ENCODE measurements around the gene LTBP1.
"Not testable (repeated sequence)": the region's sequence is repeated elsewhere in the genome, so short reads cannot be mapped to it uniquely, and the experiment has no call there.

The LTBP1 gene

DNA sequence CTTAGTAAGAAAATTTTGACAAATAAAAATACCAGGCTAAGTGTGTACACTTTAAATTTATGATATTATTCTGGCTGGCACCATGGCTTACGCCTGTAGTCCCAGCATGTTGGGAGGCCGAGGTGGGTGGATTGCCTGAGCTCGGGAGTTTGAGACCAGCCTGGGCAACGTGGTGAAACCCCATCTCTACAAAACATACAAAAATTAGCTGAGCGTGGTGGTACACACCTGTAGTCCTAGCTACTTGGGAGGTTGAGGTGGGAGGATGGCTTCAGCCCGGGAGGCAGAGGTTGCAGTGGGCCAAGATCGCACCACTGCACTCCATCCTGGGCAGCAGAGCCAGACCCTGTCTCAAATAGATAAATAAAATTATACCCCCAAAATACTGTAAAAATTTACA lies 421.8 kb downstream of the LTBP1 start:
- not testable (repeated sequence) for DNase-seq (ENCODE audit: extremely low read depth in 1 of 2, low read depth in 1 of 2)

- no peak for DNase-seq (ENCODE audit: extremely low read depth in 1 of 2, low read depth in 1 of 2)
These were observed 422.4 kb downstream of the LTBP1 start for GRCh38 chr2:33369191-33369590.

DNA sequence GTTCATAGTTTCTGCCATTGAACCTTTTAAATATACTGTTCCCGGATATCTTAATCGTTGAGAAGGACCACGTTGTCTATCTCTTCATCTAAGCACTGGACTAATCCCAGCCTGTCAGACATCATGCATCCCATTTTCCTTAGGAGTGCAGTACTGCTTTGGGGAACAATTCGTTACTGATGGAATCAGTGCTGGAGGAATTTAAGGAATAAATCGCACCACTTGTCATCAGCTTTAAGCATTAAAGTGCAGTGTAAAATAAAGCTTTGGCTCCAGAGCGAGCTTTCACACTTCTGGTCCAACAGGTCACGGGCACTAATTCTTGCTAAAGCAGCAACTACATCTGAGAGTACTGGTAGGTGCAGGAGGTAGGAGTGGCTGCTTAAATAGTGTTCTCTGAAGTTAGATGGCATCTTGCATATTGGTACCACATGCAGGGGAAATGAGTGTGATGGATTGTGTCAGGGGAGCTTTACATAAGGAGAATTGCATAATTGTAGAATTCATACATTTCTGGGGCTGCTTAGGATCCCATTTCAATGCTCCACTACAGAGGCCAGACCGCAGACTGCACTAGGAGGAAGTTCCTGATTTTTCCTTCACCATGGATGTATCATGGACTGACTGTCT lies 424.0 kb downstream of the LTBP1 start:
- DNase-seq (ENCODE audit: extremely low read depth in 1 of 2, low read depth in 1 of 2): no peak

- DNase-seq (ENCODE audit: extremely low read depth in 1 of 2, low read depth in 1 of 2): no peak
These were observed 424.7 kb downstream of the LTBP1 start for GRCh38 chr2:33371304-33372090.

GRCh38 chr2:33372940-33373553 lies 426.3 kb downstream of the LTBP1 start:
- DNase-seq (ENCODE audit: extremely low read depth in 1 of 2, low read depth in 1 of 2): no peak

DNA sequence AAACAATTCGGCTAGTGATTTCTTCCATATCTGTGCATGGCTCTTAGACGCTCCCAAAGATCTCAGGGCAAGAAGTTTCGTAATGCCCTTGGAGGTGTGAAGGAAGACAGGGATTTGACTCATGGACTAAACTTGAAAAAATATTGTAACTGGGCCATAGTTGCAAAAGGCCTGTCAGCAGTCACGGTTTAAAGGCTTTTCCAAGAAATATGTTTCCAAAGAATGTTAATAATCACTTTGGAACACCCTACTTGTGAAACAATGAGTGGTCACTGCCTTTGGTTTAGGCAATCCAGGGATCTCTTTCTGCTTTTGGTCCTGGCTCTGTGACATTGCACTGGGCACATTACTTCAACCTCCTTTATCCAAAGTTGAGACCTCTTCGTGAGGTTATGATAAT lies 427.2 kb downstream of the LTBP1 start:
- no peak for DNase-seq (ENCODE audit: extremely low read depth in 1 of 2, low read depth in 1 of 2)

GRCh38 chr2:33375054-33375453 lies 428.3 kb downstream of the LTBP1 start:
- DNase-seq (ENCODE audit: extremely low read depth in 1 of 2, low read depth in 1 of 2): no peak

DNA sequence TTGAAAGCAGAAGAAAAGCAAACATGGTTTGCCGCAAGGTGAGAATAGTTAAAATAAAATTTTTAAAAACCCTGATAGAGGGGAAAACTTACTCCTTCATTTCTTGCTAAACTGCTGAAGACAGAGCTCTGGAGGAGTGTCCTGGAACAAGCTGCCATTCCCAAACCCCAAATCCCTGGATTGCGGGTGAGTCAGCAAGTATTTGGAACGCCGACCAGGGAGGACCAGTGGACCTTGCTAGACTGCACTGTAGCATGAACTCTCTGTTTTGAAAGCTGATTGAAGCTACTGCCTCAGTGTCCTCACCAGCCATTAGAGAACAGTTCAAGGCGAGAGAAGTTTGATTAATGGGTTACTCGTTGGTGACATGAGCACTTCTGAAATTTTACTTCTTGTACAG lies 430.3 kb downstream of the LTBP1 start:
- DNase-seq (ENCODE audit: extremely low read depth in 1 of 2, low read depth in 1 of 2): no peak

GRCh38 chr2:33378556-33379210 lies 431.9 kb downstream of the LTBP1 start:
- DNase-seq (ENCODE audit: extremely low read depth in 1 of 2, low read depth in 1 of 2): no peak

DNA sequence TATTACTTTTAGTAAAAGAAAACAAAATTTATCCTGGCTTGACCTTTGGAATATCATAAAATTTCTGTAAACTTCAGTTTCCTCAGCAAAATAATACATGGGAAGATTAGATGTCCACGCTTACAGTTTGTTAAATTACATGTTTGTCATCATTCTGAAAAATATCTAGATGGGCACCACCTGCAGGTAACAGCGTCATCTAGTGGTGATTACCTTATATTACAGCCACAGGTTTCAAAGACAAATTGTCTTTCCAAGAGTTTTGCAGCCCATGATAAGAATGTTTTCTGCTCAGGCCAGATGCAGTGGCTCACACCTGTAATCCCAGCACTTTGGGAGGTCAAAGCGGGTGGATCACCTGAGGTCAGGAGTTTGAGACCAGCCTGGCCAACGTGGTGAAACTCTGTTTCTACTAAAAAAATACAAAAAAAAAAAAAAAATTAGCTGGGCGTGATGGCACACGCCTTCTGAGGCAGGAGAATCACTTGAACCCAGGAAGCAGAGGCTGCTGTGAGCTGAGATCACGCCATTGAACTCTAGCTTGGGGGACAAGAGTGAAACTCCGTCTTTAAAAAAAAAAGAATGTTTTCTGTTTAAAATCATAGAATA lies 433.4 kb downstream of the LTBP1 start:
- no peak for DNase-seq (ENCODE audit: extremely low read depth in 1 of 2, low read depth in 1 of 2)

DNA sequence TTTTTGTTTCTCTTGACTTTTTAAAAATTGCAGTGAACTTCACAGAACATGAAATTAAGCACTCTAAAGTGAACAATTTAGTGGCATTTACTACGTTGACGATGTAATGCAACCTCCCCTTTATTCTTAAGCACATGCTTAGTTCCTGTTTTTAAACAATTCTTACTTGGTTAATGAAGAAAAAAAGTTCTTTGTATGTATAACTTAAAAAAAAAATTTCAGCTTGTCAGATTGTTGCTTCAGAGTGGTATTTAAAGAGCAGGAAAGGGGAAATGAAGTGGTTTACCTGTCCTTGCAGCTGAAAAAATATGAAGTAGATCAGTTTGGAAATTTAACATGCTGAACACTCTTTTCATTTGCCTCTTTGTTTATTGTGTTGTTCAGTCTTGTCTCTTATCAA lies 434.0 kb downstream of the LTBP1 start:
- DNase-seq (ENCODE audit: extremely low read depth in 1 of 2, low read depth in 1 of 2): no peak

DNA sequence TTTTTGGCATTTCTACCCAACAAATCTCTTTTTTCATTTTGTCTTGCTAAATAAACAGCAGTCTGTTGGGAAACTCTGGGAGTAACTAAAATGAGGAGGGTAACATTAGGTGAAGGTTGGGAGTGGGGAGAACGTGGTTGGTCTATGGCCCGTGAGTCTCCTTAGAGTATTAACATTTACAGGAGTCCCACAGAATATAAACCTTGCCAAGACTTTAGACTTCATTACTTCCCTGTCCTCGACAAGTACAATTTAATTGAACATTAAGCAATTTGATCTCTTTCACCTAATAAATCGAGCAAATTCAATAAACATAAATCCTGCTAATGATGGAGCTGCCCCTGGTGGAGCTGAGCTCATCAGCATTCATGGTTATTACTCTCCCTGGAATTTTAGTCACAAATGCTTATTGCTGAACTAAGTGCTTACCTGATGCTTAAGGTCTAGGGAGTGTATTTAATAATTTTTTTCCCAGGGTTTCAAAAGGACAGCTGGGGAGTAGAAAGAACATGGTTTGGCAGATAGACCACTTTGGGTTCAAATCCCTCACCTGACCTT lies 434.6 kb downstream of the LTBP1 start:
- DNase-seq (ENCODE audit: extremely low read depth in 1 of 2, low read depth in 1 of 2): no peak

DNA sequence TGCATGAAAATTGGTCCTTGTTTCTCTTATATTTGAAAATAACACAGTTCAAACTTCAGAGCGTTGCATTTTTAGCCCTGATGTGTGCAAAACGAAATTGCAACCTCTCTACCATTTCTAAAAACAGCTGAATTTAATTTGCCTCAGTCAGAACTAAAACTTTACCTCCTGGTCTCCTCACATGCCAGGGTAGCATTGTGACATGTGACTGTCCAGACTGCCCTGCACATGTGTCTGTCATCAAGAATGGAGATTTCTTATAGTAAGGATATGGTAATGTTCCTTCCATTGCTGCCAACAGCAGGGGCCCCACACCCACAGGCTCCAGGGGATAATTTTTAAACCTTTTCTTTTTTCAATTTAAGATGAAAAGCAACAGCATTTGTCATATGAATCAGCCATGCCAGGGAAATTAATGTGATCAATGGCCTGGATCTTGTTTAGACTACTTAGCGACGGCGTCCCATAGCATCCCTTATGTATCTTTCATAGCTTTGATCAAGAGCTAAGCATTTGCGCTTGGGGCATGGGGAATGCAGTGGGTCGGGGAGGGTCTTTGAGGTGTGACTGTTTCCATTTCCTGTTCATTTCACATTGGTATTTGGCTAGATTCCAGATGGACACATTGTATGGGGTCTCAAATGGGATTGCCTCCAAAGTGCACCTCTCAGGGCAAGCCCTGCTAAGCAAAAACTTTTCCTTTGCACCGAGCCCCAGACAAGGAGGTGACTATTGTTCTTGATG lies 437.3 kb downstream of the LTBP1 start:
- DNase-seq (ENCODE audit: extremely low read depth in 1 of 2, low read depth in 1 of 2): no peak

DNA sequence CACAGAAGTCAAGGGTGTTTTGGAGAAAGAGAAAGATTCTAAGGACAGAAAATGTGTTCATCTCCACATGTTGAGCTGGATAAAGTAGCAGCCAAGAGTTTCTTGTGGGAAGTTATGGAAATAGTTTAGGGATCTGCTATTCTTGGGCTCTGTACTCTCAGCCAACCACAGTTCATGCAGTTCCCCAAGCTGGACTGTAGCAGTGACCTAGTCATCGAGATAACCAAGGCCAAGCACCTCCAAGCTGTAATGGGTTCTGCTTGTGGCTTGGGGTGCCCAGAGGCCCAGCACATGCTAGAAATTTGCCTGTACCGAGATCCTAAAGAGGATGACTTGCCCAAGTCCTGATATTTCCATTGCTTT lies 437.8 kb downstream of the LTBP1 start:
- DNase-seq (ENCODE audit: extremely low read depth in 1 of 2, low read depth in 1 of 2): no peak

DNA sequence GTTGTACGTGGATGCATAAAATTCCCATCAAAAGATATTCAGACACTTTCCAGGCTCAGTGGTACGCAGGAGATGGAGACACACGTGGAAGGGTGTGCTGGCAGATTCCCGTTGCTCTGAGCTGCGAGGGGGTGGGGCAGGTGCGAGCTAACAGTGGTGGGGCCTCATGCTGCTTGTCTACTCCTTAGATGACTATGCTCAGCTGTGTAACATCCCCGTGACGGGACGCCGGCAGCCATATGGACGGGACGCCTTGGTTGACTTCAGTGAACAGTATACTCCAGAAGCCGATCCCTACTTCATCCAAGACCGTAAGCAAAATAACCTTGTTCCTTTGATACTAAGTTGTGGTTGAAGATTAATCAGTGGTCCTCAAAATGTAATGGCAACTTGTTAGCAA lies 442.2 kb downstream of the LTBP1 start:
- DNase-seq (ENCODE audit: extremely low read depth in 1 of 2, low read depth in 1 of 2): no peak

DNA sequence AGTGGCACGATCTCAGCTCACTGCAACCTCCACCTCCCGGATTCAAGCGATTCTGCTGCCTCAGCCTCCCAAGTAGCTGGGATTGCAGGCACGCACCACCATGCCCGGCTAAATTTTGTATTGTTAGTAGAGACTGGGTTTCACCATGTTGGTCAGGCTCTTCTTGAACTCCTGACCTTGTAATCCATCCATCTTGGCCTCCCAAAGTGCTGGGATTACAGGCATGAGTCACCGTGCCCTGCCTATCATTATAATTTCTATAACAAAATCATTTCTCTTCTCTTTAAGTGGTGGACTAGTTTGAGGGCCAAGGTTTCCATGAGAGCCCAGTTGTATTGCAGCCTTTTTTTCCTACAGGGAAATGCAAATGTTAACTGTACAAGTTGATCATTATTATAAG lies 442.9 kb downstream of the LTBP1 start:
- DNase-seq (ENCODE audit: extremely low read depth in 1 of 2, low read depth in 1 of 2): not testable (repeated sequence)

DNA sequence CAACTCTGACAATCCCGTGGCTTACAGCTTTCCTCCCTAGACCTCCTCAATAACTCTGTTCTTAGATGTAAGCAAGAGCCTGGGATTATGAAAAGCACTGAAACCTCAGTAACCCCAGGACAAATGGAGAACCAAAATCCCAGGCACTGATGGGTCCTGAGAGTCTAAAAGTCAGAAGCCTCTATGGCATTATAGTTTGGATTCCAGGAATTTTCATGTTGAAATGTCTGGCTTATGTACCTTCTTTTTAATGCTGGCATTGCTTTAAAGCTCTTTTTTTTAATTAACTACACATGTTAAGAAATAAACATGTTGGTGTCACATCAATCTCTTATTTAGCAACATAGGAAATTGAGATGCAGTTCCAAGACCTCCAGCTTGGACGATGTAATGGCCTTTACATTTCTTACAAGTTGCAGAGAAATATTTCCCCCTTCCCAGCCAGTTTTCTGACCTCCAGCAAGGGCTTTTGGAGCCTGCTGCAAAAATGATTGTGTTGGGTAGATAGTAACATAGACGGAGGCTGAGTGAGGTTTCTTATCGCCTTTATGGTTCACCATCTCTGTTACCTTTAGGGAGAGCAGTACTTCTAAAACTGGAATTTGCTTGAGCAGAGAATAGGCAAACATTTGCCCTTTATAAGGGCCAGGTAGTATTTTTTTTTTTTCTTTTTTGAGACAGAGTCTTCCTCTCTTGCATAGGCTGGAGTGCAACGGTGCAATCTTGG lies 444.9 kb downstream of the LTBP1 start:
- no peak for DNase-seq (ENCODE audit: extremely low read depth in 1 of 2, low read depth in 1 of 2)

GRCh38 chr2:33392366-33392765 lies 445.6 kb downstream of the LTBP1 start:
- no peak for DNase-seq (ENCODE audit: extremely low read depth in 1 of 2, low read depth in 1 of 2)

GRCh38 chr2:33395034-33395433 lies 448.3 kb downstream of the LTBP1 start:
- no peak for DNase-seq (ENCODE audit: extremely low read depth in 1 of 2, low read depth in 1 of 2)

Data from stimulated activated CD8-positive, alpha-beta memory T cell treated with anti-CD3 and anti-CD28 coated beads, Interleukin-7, amount 100 ng/mL, for 48 hours (primary cell).